ENCODE results near the gene WDFY4.

The WDFY4 gene

GRCh38 chr10:48749254-48749787, 64.6 kb downstream of the WDFY4 start:
- DNase-seq, result no peak

GRCh38 chr10:48750019-48750418, 65.3 kb downstream of the WDFY4 start:
- DNase-seq, result no peak

- no peak for DNase-seq
Measured at GRCh38 chr10:48750991-48751390, 66.3 kb downstream of the WDFY4 start.

GRCh38 chr10:48751730-48752129, 67.1 kb downstream of the WDFY4 start:
- no peak for DNase-seq

- no peak for DNase-seq
Measured at GRCh38 chr10:48758411-48758810, 73.7 kb downstream of the WDFY4 start.

GRCh38 chr10:48759113-48759901, 74.6 kb downstream of the WDFY4 start:
- DNase-seq, result no peak

GRCh38 chr10:48760983-48761382, 76.3 kb downstream of the WDFY4 start:
- DNase-seq, result no peak

- no peak for DNase-seq
Measured at GRCh38 chr10:48762064-48763042, 77.7 kb downstream of the WDFY4 start.

- no peak for DNase-seq
Measured at GRCh38 chr10:48763403-48763965, 78.8 kb downstream of the WDFY4 start.

GRCh38 chr10:48764486-48764885, 79.8 kb downstream of the WDFY4 start:
- no peak for DNase-seq

GRCh38 chr10:48765039-48765438, 80.4 kb downstream of the WDFY4 start:
- DNase-seq, result no peak

- no peak for DNase-seq
Measured at GRCh38 chr10:48765527-48765926, 80.9 kb downstream of the WDFY4 start.

GRCh38 chr10:48767373-48768143, 82.9 kb downstream of the WDFY4 start:
- DNase-seq, result no peak

GRCh38 chr10:48768144-48768766, 83.6 kb downstream of the WDFY4 start:
- no peak for DNase-seq

GRCh38 chr10:48768926-48769325, 84.3 kb downstream of the WDFY4 start:
- DNase-seq, result no peak

GRCh38 chr10:48769706-48770435, 85.2 kb downstream of the WDFY4 start:
- no peak for DNase-seq

- no peak for DNase-seq
Measured at GRCh38 chr10:48770561-48771089, 86.0 kb downstream of the WDFY4 start.

GRCh38 chr10:48771234-48771633, 86.6 kb downstream of the WDFY4 start:
- DNase-seq, result no peak

GRCh38 chr10:48772059-48772458, 87.4 kb downstream of the WDFY4 start:
- no peak for DNase-seq

- DNase-seq, result no peak
Measured at GRCh38 chr10:48773580-48773979, 88.9 kb downstream of the WDFY4 start.

Data from stimulated activated CD4-positive, alpha-beta T cell treated with anti-CD3 and anti-CD28 coated beads, Interleukin-2, amount 100 ng/mL, for 48 hours (primary cell).